GM12874 (cell line): Measurements from ENCODE around the gene MAN1A2.

Experiments
- TF ChIP-seq, protein P1 (sequence below): IDR thresholded peaks from 2 replicates; pipeline ENCODE4 v1.5.1; 2011; ENCODE audit warnings: low read depth, mild to moderate bottlenecking, control low read depth, low read length, moderate library complexity; ENCODE audit not compliant: insufficient read depth

Gene MAN1A2

DNA sequence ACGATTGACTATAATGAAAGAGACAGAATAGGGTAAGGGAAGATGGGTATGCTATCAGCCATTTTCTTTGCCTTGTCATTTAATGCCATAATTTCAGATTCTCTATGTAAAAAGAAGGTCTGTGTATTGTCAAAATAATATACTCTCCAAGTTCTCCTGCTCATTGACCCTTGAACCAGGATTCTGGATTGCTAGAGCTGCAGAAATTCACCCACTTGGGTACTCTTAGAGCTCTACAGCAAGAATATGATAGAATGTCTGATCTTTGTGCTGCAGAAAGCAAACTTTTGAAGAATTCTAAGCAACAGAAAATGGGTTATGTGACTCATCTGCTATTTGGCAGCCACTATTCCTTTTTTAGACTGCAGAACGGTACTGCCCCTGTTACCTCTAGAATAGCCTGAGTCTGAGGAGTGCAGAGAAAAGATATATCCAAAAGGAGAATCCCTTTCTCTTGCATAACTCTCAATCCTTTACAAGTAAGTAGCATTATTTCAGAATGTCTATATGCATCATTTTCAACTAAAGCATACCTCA, 160.4 kb downstream of the MAN1A2 start:
- TF ChIP-seq, protein P1, sequence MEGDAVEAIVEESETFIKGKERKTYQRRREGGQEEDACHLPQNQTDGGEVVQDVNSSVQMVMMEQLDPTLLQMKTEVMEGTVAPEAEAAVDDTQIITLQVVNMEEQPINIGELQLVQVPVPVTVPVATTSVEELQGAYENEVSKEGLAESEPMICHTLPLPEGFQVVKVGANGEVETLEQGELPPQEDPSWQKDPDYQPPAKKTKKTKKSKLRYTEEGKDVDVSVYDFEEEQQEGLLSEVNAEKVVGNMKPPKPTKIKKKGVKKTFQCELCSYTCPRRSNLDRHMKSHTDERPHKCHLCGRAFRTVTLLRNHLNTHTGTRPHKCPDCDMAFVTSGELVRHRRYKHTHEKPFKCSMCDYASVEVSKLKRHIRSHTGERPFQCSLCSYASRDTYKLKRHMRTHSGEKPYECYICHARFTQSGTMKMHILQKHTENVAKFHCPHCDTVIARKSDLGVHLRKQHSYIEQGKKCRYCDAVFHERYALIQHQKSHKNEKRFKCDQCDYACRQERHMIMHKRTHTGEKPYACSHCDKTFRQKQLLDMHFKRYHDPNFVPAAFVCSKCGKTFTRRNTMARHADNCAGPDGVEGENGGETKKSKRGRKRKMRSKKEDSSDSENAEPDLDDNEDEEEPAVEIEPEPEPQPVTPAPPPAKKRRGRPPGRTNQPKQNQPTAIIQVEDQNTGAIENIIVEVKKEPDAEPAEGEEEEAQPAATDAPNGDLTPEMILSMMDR = no peak

DNA sequence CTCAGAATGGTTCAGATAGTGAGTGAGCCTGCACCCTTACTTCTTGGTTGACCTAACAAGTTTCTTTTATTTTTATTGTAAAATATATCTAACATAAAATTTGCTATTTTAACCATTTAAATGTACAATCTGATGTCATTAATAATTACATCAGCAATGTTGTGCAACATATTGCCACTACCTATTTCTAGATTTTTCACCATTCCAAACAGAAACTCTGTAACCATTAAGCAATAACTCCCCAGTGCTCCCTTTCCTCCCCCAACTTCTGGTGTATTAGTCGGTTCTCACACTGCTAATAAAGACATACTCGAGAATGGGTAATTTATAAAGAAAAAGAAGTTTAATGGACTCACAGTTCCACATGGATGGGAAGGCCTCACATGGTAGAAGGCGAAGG, 162.4 kb downstream of the MAN1A2 start:
- TF ChIP-seq, protein P1 = no peak

DNA sequence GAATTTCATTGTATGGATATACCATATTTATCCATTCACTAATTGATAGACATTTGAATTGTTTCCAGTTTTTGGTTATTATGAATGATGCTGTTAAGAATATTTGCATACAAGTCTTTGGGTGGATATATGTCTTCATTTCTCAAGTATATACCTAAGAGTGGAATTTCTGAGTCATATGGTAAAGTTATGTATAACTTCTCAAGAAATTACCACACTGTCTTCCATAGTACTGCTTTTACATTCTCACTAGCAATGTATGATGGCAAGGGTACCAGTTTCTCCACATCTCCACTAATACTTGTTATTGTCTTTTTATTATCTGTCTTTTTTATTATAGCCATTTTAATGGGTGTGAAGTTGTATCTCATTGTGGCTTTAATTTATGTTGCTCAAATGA, 164.0 kb downstream of the MAN1A2 start:
- TF ChIP-seq, protein P1 = no peak

DNA sequence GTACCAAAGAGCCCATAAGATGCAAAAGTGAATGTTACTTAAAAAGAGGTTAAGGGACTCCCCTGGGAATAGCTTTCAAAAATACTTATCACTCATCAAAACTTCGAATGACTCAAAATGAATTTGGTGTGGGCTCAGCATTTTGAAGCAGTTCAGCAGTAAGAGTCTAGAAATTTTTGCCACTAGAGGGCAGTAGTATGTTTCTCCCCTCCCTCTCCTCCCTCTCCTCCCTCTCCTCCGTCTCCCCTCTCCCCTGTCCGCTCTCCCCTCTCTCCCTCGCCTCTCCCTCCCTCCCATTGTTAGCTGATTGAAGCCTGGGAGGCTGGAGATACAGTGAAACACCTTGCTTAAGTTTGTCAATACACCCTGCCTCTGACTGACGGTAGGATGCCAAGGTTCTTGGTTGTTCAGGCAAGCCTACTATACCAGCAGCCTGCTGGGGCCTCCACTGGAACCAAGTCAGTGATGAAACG, 167.8 kb downstream of the MAN1A2 start:
- TF ChIP-seq, protein P1 = peak; percentile 62

DNA sequence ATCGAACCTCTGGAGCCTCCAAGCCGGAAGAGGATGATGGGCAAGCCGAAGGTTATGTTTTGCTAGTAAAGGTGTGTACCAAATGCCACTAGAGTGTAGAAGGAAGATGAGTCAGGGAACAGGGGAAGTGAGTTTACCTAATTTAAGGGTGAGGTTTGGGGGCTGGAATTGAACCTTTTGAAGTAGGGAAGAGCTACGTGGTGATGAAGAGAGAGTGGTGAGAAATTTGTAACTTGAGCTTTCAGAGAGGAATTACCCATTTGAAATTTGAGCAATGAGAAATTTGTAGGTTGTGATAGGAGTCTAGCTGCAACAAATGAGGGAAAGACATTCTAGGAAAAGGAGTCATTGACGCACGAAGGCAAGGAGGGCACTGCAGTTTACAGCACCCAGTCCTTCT, 168.6 kb downstream of the MAN1A2 start:
- TF ChIP-seq, protein P1 = no peak

DNA sequence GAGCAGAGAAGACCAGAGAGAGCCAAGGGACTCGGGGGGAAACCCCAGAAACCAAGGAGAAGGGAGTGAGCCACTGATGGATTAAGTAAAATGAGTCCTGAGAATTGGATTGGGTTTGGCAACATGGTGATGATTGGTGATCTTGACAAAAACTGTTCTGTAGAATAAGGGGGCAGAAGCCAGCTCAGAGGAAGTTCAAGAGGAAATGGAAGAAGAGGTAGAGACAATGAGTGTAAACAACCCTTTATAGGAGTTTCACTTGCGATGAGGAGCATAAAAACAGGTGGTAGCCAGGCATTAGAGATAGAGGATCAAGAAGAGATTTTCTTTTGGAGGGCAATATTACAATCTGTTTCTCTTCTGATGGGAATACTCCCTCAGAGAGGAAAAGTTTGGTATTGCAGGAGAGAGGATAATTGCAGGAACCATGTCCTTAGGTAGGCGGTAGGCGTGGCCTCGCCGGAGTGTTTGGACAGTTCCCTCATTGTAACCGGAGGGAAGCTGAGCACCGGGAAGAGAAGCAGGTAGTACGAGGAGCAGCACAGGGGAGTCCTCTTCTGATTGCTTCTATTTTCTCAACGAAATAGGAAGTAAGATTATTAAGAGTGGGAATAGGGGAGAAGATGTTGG, 170.2 kb downstream of the MAN1A2 start:
- TF ChIP-seq, protein P1 = no peak

DNA sequence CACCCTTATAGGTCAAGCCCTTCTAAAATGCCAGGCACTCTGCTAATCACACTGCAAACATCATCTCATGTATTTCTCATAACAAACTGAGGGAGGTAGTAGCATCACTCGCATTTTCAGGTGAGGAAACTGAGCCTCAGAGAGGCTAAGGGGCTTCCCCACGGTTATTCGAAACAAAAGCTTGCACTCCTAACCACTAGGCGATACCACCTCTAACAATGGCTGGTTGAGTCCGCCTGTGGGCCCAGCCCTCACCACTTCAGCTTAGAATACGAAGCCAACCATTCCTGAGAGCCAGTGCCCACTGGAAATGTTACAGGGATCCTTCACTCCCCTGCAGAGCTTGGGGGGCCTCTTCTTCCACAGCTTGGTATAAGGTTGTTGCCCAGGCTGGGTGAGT, 173.3 kb downstream of the MAN1A2 start:
- TF ChIP-seq, protein P1 = no peak
